HG03108 (cell line): Measurements from ENCODE around the gene SMC4.
"Not testable (repeated sequence)": the region's sequence is repeated elsewhere in the genome, so short reads cannot be mapped to it uniquely, and the experiment has no call there.

ENCODE experiments used
- ATAC-seq: cut with Tn5 transposase; IDR thresholded peaks from one replicate; pipeline ENCODE4 v1.9.1; 2021; ENCODE audit warnings: moderate library complexity; ENCODE audit not compliant: unreplicated experiment

SMC4 gene

GRCh38 chr3:160445854-160446253 lies 46.4 kb downstream of the SMC4 start:
- no peak for ATAC-seq

GRCh38 chr3:160446522-160447056 lies 47.1 kb downstream of the SMC4 start:
- no peak for ATAC-seq

- ATAC-seq: no peak
Measured at GRCh38 chr3:160447544-160447943, 48.1 kb downstream of the SMC4 start.

- peak; percentile 27 for ATAC-seq
Measured at GRCh38 chr3:160448845-160449635, 49.6 kb downstream of the SMC4 start.

GRCh38 chr3:160449636-160450598 lies 50.5 kb downstream of the SMC4 start, which contains the start of gene TRIM59:
TSS of gene TRIM59 (minus strand) at chr3:160449786. CDS start at chr3:160439183, 10,603 bp downstream.
- ATAC-seq: peak; percentile 94

- ATAC-seq: no peak
Measured at GRCh38 chr3:160450846-160451245, 51.4 kb downstream of the SMC4 start.

- no peak for ATAC-seq
Measured at GRCh38 chr3:160451602-160452001, 52.2 kb downstream of the SMC4 start.

GRCh38 chr3:160452251-160452650 lies 52.8 kb downstream of the SMC4 start:
- not testable (repeated sequence) for ATAC-seq

- no peak for ATAC-seq
Measured at GRCh38 chr3:160454995-160455394, 55.5 kb downstream of the SMC4 start.

- no peak for ATAC-seq
Measured at GRCh38 chr3:160455846-160456245, 56.4 kb downstream of the SMC4 start.

- no peak for ATAC-seq
Measured at GRCh38 chr3:160458151-160458550, 58.7 kb downstream of the SMC4 start.

GRCh38 chr3:160459450-160459970 lies 60.1 kb downstream of the SMC4 start:
- ATAC-seq: no peak

- ATAC-seq: no peak
Measured at GRCh38 chr3:160460033-160460432, 60.6 kb downstream of the SMC4 start.

- no peak for ATAC-seq
Measured at GRCh38 chr3:160464321-160464720, 64.9 kb downstream of the SMC4 start.

- no peak for ATAC-seq
Measured at GRCh38 chr3:160464971-160465370, 65.5 kb downstream of the SMC4 start.

- ATAC-seq: no peak
Measured at GRCh38 chr3:160470181-160470580, 70.7 kb downstream of the SMC4 start.

GRCh38 chr3:160471892-160472291 lies 72.4 kb downstream of the SMC4 start:
- ATAC-seq: no peak

GRCh38 chr3:160472344-160472743 lies 72.9 kb downstream of the SMC4 start:
- peak; percentile 80 for ATAC-seq

- no peak for ATAC-seq
Measured at GRCh38 chr3:160473221-160473620, 73.8 kb downstream of the SMC4 start.

- no peak for ATAC-seq
Measured at GRCh38 chr3:160473978-160474377, 74.5 kb downstream of the SMC4 start.

GRCh38 chr3:160474416-160474838 lies 75.0 kb downstream of the SMC4 start:
- no peak for ATAC-seq
